ENCODE results near the gene MCTP1.

Gene MCTP1

DNA sequence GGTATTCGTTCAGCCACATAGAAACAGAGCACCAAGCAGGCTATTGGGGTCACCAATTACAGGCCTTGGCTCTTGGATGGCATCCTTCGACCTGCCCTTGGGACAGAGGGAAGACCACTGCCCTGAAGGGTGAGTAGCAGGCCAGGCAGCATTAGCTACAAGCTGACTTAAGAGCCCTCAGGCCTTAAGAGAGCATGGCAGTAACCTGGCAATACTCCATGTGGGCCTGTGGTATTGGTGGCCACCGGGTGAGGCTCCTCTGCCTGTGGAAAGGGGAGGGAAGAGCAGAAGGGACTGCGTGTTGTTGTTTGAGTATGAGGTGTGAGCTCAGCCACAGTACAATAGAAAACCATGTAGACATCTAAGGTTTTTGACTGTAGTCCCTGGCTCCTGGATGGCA lies 170.6 kb downstream of the MCTP1 start:
- no peak for DNase-seq (ENCODE audit: low read depth)

- no peak for DNase-seq (ENCODE audit: low read depth)
Measured at GRCh38 chr5:95113489-95113888, 171.4 kb downstream of the MCTP1 start.

GRCh38 chr5:95111141-95111540 lies 173.8 kb downstream of the MCTP1 start:
- DNase-seq (ENCODE audit: low read depth), result no peak

GRCh38 chr5:95110118-95110517 lies 174.8 kb downstream of the MCTP1 start:
- DNase-seq (ENCODE audit: low read depth), result no peak

DNA sequence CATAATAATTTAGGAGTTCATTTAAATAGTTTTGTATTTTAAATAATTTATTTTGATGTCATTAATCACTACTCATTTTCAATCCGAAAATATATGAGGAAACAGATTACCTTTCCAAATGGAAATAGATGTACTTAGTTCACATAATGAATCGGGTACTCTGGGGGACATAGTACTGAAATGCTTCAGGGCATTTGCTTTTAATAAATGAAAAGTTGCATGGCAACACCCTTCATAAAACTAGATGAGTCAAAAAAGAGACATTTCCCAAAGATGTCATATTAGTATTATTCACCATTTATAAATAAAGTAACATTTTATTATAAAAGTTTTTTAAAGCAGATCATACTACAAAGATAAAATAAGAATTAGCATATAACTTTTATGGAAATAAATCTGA lies 177.8 kb downstream of the MCTP1 start:
- DNase-seq (ENCODE audit: low read depth), result no peak

DNA sequence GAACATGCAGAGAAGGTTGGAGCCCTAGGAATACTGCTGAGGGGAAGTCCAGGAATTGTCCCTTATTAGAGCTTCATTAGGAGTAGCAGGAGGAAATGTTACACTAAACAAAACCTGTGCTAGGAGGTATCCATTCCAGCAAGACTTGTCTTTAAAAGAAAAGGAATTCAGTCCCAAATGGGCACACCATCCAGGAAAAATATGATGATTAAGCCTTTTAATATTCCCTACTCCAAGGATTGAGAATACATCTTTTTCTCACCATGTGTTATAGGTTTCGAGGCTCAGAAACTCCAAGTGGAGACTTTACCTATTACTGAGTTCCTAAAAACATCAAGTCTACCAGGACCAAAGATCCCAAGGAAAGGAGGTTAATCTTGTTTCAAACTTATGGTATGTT lies 179.3 kb downstream of the MCTP1 start:
- DNase-seq (ENCODE audit: low read depth), result no peak

GRCh38 chr5:95102687-95103086 lies 182.2 kb downstream of the MCTP1 start:
- DNase-seq (ENCODE audit: low read depth), result no peak

DNA sequence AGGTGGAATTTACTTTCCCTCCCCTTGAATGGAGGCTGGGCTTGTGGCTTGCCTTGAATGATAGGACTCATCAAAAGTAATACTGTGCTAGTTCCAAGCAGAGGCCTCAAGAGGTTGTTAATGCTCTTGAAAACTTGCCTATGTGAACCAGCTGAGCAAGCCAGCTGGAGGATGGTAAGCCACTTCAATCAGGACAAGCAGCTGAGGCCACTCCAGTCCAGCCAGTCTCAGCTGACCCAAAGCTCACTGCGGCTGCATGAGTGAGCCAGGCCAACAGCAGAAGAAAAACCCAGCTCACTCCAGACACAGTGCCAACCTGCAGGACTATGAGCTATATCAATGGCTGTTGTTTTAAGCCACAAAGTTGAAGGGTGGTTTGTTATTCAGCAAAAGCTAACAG lies 182.8 kb downstream of the MCTP1 start:
- DNase-seq (ENCODE audit: low read depth), result no peak

- DNase-seq (ENCODE audit: low read depth), result no peak
Measured at GRCh38 chr5:95100551-95100950, 184.3 kb downstream of the MCTP1 start.

GRCh38 chr5:95098012-95098411 lies 186.9 kb downstream of the MCTP1 start:
- DNase-seq (ENCODE audit: low read depth), result no peak

- no peak for DNase-seq (ENCODE audit: low read depth)
Measured at GRCh38 chr5:95093211-95093610, 191.7 kb downstream of the MCTP1 start.

- no peak for DNase-seq (ENCODE audit: low read depth)
Measured at GRCh38 chr5:95090774-95091173, 194.1 kb downstream of the MCTP1 start.

GRCh38 chr5:95087816-95088317 lies 197.0 kb downstream of the MCTP1 start:
- no peak for DNase-seq (ENCODE audit: low read depth)

GRCh38 chr5:95086927-95087815 lies 197.7 kb downstream of the MCTP1 start:
- DNase-seq (ENCODE audit: low read depth), result no peak

DNA sequence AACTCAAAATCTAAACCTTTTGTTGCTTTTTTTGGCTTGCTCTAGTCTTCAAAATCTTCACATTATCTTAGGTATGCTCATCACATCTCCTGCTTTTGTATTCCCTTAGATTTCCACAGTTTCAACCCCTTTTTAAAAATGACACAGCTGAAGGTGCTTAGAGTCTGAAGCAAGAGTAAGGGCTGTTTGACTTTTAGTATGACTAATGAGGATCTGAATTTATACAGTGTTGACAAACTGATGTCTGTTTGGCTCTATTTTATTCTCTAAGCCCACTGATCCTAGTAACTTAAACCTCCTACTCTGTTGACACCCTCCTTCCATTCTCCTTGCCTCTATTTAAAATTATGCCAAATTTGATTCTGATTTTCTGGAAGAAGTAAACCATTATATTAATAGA lies 200.1 kb downstream of the MCTP1 start:
- DNase-seq (ENCODE audit: low read depth), result no peak

DNA sequence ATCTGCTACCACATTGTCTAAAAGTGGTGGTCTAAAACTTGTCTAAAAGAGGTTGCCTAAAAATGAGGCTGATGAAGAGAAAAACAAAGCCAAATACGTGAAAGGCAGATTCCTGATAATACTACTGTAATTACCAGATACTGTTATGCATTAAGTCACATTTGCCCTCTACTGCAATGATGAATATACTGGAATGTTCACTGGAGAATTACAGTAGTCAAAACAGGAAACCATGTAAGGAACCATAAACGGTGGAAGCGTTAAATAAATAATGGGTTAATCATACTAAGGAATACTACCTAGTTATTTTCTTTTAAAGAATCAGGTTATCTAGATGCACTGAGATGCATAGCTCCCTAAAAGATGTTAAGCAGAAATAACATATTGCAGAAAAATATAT lies 201.3 kb downstream of the MCTP1 start:
- DNase-seq (ENCODE audit: low read depth), result no peak

DNA sequence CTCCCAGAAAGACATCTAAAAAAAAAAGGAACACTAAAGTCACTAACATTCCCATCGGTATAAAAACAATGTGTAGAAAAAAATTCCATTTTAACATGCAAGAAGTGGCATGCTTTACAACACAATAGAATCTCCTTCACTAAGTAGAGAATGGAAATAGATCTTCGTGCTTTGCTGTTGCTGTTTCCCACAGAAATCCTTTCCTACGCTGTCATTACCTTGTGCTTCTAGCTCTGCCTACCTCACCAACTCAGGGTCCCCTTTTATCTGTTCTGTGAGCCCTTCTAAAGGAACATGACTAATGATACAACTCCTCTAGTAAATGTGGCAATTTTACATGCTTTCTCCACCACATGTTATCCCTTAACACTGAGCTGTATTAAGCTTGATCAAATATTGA lies 202.9 kb downstream of the MCTP1 start:
- DNase-seq (ENCODE audit: low read depth), result no peak

DNA sequence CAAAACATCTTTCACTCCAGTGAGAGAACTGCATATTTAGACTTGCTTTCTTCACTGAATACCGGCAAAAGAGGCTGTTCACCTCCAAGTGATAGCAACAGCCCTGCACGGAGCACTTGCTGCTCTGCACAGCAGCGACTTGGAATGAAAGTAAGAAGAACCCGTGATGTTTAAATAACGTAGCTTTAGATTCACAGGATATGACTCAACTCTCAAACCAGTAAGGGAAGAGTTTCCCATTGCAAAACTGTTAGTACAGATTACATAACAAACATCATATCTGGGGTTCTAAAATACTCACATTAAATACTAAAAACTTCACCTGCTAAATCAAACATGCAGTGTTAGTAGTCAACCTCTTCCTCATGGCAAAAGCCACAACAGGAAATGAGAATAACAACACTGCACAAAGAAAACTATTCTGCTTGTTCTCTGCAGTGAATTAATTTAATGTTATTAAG lies 203.4 kb downstream of the MCTP1 start:
- no peak for DNase-seq (ENCODE audit: low read depth)

DNA sequence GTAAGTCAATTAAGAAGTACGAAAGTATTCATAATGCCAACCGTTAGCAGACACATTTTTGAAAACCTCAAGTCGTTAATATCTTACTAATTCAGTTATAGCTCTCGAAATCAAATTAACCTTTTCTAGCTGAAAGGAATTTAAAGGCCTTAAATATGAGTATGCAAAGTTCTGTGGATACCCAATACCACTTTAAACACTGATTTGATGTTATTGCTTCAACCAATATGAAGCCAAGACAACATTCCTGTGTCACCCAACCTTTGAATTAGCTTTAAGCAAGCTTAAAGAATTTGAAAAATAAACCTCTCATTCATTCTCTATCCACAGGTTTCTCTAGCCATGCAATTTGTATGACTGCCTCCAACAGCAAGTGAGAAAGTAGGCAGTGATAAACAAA lies 204.5 kb downstream of the MCTP1 start:
- no peak for DNase-seq (ENCODE audit: low read depth)

DNA sequence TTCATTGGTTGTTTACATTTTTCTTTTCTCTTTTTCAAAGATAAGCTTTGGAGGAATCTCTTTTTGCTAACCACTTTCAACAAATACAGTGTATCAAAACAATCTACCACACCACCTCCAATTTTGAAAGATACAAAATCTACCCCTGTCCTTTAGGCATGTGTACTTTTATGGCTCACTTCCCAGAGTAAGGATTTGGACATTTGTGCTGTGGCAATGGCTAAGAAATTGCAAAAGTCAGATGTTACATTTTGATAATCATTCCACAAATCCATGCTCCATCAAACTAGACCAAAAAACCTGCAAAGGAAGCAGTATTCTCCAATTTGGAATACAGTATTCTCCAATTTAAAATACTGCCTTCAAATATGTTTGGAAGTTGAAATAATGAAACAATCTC lies 204.9 kb downstream of the MCTP1 start:
- DNase-seq (ENCODE audit: low read depth), result no peak

GRCh38 chr5:95078868-95079267 lies 206.0 kb downstream of the MCTP1 start:
- no peak for DNase-seq (ENCODE audit: low read depth)

- DNase-seq (ENCODE audit: low read depth), result no peak
Measured at GRCh38 chr5:95076395-95077185, 208.3 kb downstream of the MCTP1 start.

- DNase-seq (ENCODE audit: low read depth), result no peak
Measured at GRCh38 chr5:95075111-95075510, 209.8 kb downstream of the MCTP1 start.
